Activated T-cell treated with anti-CD3 and anti-CD28 coated beads, Interleukin-2, amount 50 U/mL, for 24 hours (primary cell): ENCODE measurements around the gene TBC1D21.
A peak's percentile ranks its signal among the peaks of the same experiment; 100 is the strongest.

Experiments
- DNase-seq: peaks from one replicate; pipeline ENCODE4 v3.0.0-alpha.2; 2020
- H3K27ac Mint-ChIP-seq: 2 replicates; pipeline ENCODE4 v1.8.0; 2020; ENCODE audit warnings: mild to moderate bottlenecking, mixed read lengths
- H3K27me3 Mint-ChIP-seq: 2 replicates; pipeline ENCODE4 v1.8.0; 2020; ENCODE audit warnings: mixed read lengths
- H3K36me3 Mint-ChIP-seq: 2 replicates; pipeline ENCODE4 v1.8.0; 2020; ENCODE audit warnings: low read depth, mixed read lengths
- H3K4me1 Mint-ChIP-seq: 2 replicates; pipeline ENCODE4 v1.8.0; 2020; ENCODE audit warnings: low read depth, mixed read lengths
- H3K4me3 Mint-ChIP-seq: 2 replicates; pipeline ENCODE4 v1.8.0; 2020; ENCODE audit warnings: mild to moderate bottlenecking, moderate library complexity, mixed read lengths
- H3K9me3 Mint-ChIP-seq: 2 replicates; pipeline ENCODE4 v1.8.0; 2020; ENCODE audit warnings: mixed read lengths

TBC1D21 gene

GRCh38 chr15:73922186-73923151 lies 49.1 kb downstream of the TBC1D21 start:
- Mint-ChIP-seq H3K4me1 (peaks cover 52% of the 10 kb centered on the region), H3K27me3 (no peaks in the 10 kb centered on the region), H3K9me3 (peaks cover 12% of the 10 kb centered on the region), H3K36me3 (peaks cover 24% of the 10 kb centered on the region), H3K27ac (peak overlapping the region; percentile 66), H3K4me3 (no peak overlapping the region)
- DNase-seq = no peak

GRCh38 chr15:73923156-73923487 lies 49.8 kb downstream of the TBC1D21 start:
- no peak for DNase-seq
- peaks cover 5% of the 10 kb centered on the region for H3K9me3 Mint-ChIP-seq
- H3K4me1 Mint-ChIP-seq = peaks cover 54% of the 10 kb centered on the region
- no peak overlapping the region for H3K4me3 Mint-ChIP-seq
- H3K27ac Mint-ChIP-seq = peak overlapping the region; percentile 93
- no peaks in the 10 kb centered on the region for H3K27me3 Mint-ChIP-seq
- H3K36me3 Mint-ChIP-seq = peaks cover 17% of the 10 kb centered on the region

- Mint-ChIP-seq H3K27ac (peak overlapping the region; percentile 93), H3K4me3 (peak overlapping the region; percentile 34), H3K9me3 (peaks cover 3% of the 10 kb centered on the region), H3K36me3 (peaks cover 12% of the 10 kb centered on the region), H3K27me3 (no peaks in the 10 kb centered on the region), H3K4me1 (peaks cover 57% of the 10 kb centered on the region)
- DNase-seq = no peak
Measured at GRCh38 chr15:73923488-73924164, 50.3 kb downstream of the TBC1D21 start.

- Mint-ChIP-seq H3K4me3 (peak overlapping the region; percentile 42), H3K27me3 (no peaks in the 10 kb centered on the region), H3K36me3 (peaks cover 6% of the 10 kb centered on the region), H3K4me1 (peaks cover 63% of the 10 kb centered on the region), H3K9me3 (no peaks in the 10 kb centered on the region), H3K27ac (peak overlapping the region; percentile 93)
- peak; percentile 61 for DNase-seq
Measured at GRCh38 chr15:73924171-73924921, 51.0 kb downstream of the TBC1D21 start.

- Mint-ChIP-seq H3K27ac (no peak overlapping the region), H3K9me3 (no peaks in the 10 kb centered on the region), H3K4me1 (peaks cover 55% of the 10 kb centered on the region), H3K4me3 (peak overlapping the region; percentile 56), H3K36me3 (no peaks in the 10 kb centered on the region), H3K27me3 (no peaks in the 10 kb centered on the region)
- DNase-seq = no peak
Measured at GRCh38 chr15:73925848-73926218, 52.5 kb downstream of the TBC1D21 start.

- no peaks in the 10 kb centered on the region for H3K27me3 Mint-ChIP-seq
- no peaks in the 10 kb centered on the region for H3K36me3 Mint-ChIP-seq
- no peaks in the 10 kb centered on the region for H3K9me3 Mint-ChIP-seq
- no peak for DNase-seq
- H3K4me1 Mint-ChIP-seq = peaks cover 51% of the 10 kb centered on the region
- no peak within 1 kb of the TSS for H3K27ac Mint-ChIP-seq
- H3K4me3 Mint-ChIP-seq = peak within 1 kb of the TSS; percentile 62
Measured at GRCh38 chr15:73926219-73927002, 53.0 kb downstream of the TBC1D21 start, which contains the start of gene LOXL1. Gene LOXL1, plus strand, starts transcription at chr15:73926462. Its CDS starts 322 bp downstream, at chr15:73926784.

- H3K27ac Mint-ChIP-seq = no peak overlapping the region
- no peak for DNase-seq
Measured at GRCh38 chr15:73927003-73927475, 53.7 kb downstream of the TBC1D21 start.

GRCh38 chr15:73927476-73928240 lies 54.3 kb downstream of the TBC1D21 start:
- H3K9me3 Mint-ChIP-seq = no peaks in the 10 kb centered on the region
- peak; percentile 90 for DNase-seq
- peak overlapping the region; percentile 72 for H3K4me3 Mint-ChIP-seq
- no peaks in the 10 kb centered on the region for H3K27me3 Mint-ChIP-seq
- peaks cover 43% of the 10 kb centered on the region for H3K4me1 Mint-ChIP-seq
- no peaks in the 10 kb centered on the region for H3K36me3 Mint-ChIP-seq
- peak overlapping the region; percentile 12 for H3K27ac Mint-ChIP-seq

More at GRCh38 chr15:73927003-73927475, 53.7 kb downstream of the TBC1D21 start:
- Mint-ChIP-seq H3K4me1 (peaks cover 45% of the 10 kb centered on the region), H3K27me3 (no peaks in the 10 kb centered on the region), H3K36me3 (no peaks in the 10 kb centered on the region), H3K9me3 (no peaks in the 10 kb centered on the region), H3K4me3 (peak overlapping the region; percentile 62)

GRCh38 chr15:73928241-73928579 lies 54.8 kb downstream of the TBC1D21 start:
- no peaks in the 10 kb centered on the region for H3K27me3 Mint-ChIP-seq
- peak overlapping the region; percentile 12 for H3K27ac Mint-ChIP-seq
- no peaks in the 10 kb centered on the region for H3K36me3 Mint-ChIP-seq
- H3K9me3 Mint-ChIP-seq = no peaks in the 10 kb centered on the region
- H3K4me1 Mint-ChIP-seq = peaks cover 40% of the 10 kb centered on the region
- H3K4me3 Mint-ChIP-seq = peak overlapping the region; percentile 72
- DNase-seq = no peak

GRCh38 chr15:73928971-73929627 lies 55.7 kb downstream of the TBC1D21 start:
- no peak overlapping the region for H3K27ac Mint-ChIP-seq

GRCh38 chr15:73930371-73930770 lies 57.0 kb downstream of the TBC1D21 start:
- no peak overlapping the region for H3K4me3 Mint-ChIP-seq
- H3K9me3 Mint-ChIP-seq = no peaks in the 10 kb centered on the region
- H3K4me1 Mint-ChIP-seq = peaks cover 21% of the 10 kb centered on the region
- no peaks in the 10 kb centered on the region for H3K36me3 Mint-ChIP-seq
- no peak for DNase-seq
- H3K27me3 Mint-ChIP-seq = no peaks in the 10 kb centered on the region
- no peak overlapping the region for H3K27ac Mint-ChIP-seq

More at GRCh38 chr15:73928971-73929627, 55.7 kb downstream of the TBC1D21 start:
- Mint-ChIP-seq H3K27me3 (no peaks in the 10 kb centered on the region), H3K9me3 (no peaks in the 10 kb centered on the region), H3K4me3 (peak overlapping the region; percentile 44), H3K36me3 (no peaks in the 10 kb centered on the region), H3K4me1 (peaks cover 31% of the 10 kb centered on the region)
- no peak for DNase-seq

GRCh38 chr15:73930790-73931281 lies 57.5 kb downstream of the TBC1D21 start:
- Mint-ChIP-seq H3K36me3 (no peaks in the 10 kb centered on the region), H3K4me3 (no peak overlapping the region), H3K4me1 (peaks cover 16% of the 10 kb centered on the region), H3K9me3 (no peaks in the 10 kb centered on the region), H3K27me3 (no peaks in the 10 kb centered on the region), H3K27ac (no peak overlapping the region)
- no peak for DNase-seq

GRCh38 chr15:73931441-73931840 lies 58.1 kb downstream of the TBC1D21 start:
- Mint-ChIP-seq H3K9me3 (no peaks in the 10 kb centered on the region), H3K27ac (no peak overlapping the region), H3K36me3 (no peaks in the 10 kb centered on the region), H3K27me3 (no peaks in the 10 kb centered on the region), H3K4me1 (peaks cover 14% of the 10 kb centered on the region), H3K4me3 (no peak overlapping the region)
- no peak for DNase-seq
